Breast epithelium (tissue), 3 donors: ENCODE measurements around the gene ME3.

Source experiments
- POLR2A ChIP-seq: fragments of 450-650 bp; IDR thresholded peaks from one replicate; pipeline ENCODE4 v1.6.1; 2016; ENCODE audit warnings: antibody characterized with exemption, mild to moderate bottlenecking, moderate library complexity
- POLR2AphosphoS5 ChIP-seq, 3 donors: sonication (generic); formaldehyde crosslinking; IDR thresholded peaks; one replicate each; pipeline ENCODE4 v1.6.1; 2017; ENCODE audit warnings: antibody characterized with exemption in 3 of 3
- TF ChIP-seq, protein P1 (sequence below), 3 donors: fragments of 450-650 bp; IDR thresholded peaks; one replicate each; pipeline ENCODE4 v1.5.1; 2016 to 2017; ENCODE audit warnings: antibody characterized with exemption in 3 of 3, mild to moderate bottlenecking in 3 of 3, moderate library complexity in 3 of 3

DNA sequence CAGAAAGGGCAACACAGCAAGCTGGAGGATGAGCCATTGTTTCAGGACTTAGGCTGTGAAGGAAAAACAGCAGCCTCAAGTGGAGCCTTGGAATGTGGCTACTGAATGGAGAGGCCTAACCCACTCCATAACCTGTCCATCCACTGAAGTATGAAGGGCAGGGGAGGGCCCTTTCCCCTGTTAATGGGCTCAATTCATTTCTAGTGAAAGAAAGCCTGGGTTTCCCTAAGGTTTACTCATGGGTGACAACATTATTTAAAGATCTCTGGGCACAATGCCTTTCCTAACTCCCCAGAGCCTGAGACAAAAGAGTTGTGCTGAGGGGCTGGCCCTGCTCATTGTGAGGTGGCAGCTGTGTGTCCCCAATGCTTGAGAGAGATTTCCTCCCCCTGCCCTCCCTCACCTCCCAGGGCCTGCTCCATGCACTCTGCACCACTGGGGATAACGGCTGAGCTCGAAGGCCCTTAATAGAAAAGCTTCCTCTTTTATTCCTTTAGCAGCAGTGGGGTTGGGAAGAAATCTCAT, 83.8 kb downstream of the ME3 start:
- TF ChIP-seq POLR2A (no peak), POLR2AphosphoS5 (IDR thresholded peaks at IDR 0.05) (no peak)
- TF ChIP-seq, protein P1, sequence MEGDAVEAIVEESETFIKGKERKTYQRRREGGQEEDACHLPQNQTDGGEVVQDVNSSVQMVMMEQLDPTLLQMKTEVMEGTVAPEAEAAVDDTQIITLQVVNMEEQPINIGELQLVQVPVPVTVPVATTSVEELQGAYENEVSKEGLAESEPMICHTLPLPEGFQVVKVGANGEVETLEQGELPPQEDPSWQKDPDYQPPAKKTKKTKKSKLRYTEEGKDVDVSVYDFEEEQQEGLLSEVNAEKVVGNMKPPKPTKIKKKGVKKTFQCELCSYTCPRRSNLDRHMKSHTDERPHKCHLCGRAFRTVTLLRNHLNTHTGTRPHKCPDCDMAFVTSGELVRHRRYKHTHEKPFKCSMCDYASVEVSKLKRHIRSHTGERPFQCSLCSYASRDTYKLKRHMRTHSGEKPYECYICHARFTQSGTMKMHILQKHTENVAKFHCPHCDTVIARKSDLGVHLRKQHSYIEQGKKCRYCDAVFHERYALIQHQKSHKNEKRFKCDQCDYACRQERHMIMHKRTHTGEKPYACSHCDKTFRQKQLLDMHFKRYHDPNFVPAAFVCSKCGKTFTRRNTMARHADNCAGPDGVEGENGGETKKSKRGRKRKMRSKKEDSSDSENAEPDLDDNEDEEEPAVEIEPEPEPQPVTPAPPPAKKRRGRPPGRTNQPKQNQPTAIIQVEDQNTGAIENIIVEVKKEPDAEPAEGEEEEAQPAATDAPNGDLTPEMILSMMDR (IDR thresholded peaks at IDR 0.05) = no peak
